SK-N-MC (cell line): ENCODE measurements around the gene RFPL1.

Experiments used
- EZH2 ChIP-seq: fragments of 200-600 bp; sonication (generic); IDR thresholded peaks from one replicate; pipeline ENCODE4 v1.6.1; 2017; ENCODE audit warnings: antibody characterized with exemption
- FOXP2 ChIP-seq: optimal IDR thresholded peaks from 2 replicates; pipeline ENCODE3; 2011; ENCODE audit warnings: mild to moderate bottlenecking, moderate library complexity; ENCODE audit not compliant: insufficient read depth; ENCODE audit errors: extremely low read length, control extremely low read depth
- POLR2AphosphoS5 ChIP-seq: IDR thresholded peaks from 2 replicates; pipeline ENCODE4 v1.6.1; 2012; ENCODE audit warnings: mild to moderate bottlenecking, low read depth, low read length, borderline replicate concordance

GRCh38 chr22:29426476-29426875 lies 11.9 kb upstream of the RFPL1 start:
- no peak for TF ChIP-seq EZH2
- no peak for TF ChIP-seq POLR2AphosphoS5
- TF ChIP-seq FOXP2: no peak
